ENCODE measurements around the gene PTTG2.
"Not testable (repeated sequence)": the region's sequence is repeated elsewhere in the genome, so short reads cannot be mapped to it uniquely, and the experiment has no call there.

PTTG2 gene

GRCh38 chr4:37960098-37960497 lies at the start of gene PTTG2:
Gene PTTG2, plus strand, starts transcription at chr4:37960398. Its CDS starts 37 bp downstream, at chr4:37960435.
- DNase-seq (ENCODE audit: low read depth in 2 of 2): no peak

DNA sequence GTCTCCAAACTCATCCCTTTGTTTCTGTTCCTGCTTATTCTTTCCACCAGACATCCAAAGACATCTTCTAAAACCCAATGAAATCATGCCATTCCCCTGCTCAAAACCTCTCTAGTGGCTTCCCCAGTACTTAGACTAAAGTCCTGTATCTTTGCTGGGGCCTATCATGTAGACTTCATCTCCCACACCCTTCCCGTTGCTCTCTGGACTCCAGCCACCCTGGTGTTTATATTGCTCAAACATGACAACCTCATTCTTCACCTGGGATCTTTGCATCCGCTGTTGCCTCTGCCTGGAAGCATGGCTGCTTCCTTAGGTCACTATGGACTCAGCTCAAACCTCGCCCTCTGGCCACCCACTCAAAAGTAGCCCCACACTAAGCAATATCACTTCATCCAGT lies 45.7 kb upstream of the PTTG2 start:
- DNase-seq (ENCODE audit: low read depth in 2 of 2): no peak

DNA sequence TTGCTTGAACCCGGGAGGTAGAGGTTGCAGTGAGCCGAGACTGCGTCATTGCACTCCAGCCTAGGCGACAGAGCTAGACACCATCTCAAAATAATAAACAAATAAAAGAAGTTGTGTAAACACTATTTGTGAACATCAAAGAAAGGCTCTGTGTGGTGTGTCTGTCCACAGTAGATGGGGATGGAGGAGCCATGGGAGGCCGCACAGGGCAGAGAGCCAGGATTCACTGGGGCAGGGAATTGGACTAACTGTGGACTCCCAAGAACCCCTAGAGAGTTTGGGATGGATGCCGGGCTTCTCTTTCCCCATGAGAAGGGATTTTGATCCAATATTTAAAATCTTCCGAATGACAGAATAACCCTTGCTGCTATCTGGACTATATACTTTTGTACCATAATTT lies 42.8 kb upstream of the PTTG2 start:
- no peak for DNase-seq (ENCODE audit: low read depth in 2 of 2)

GRCh38 chr4:37918653-37919052 lies 41.5 kb upstream of the PTTG2 start:
- DNase-seq (ENCODE audit: low read depth in 2 of 2): no peak

GRCh38 chr4:37922328-37922727 lies 37.9 kb upstream of the PTTG2 start:
- no peak for DNase-seq (ENCODE audit: low read depth in 2 of 2)

GRCh38 chr4:37923089-37923488 lies 37.1 kb upstream of the PTTG2 start:
- not testable (repeated sequence) for DNase-seq (ENCODE audit: low read depth in 2 of 2)

- no peak for DNase-seq (ENCODE audit: low read depth in 2 of 2)
Observed at GRCh38 chr4:37924946-37925345, 35.3 kb upstream of the PTTG2 start.

DNA sequence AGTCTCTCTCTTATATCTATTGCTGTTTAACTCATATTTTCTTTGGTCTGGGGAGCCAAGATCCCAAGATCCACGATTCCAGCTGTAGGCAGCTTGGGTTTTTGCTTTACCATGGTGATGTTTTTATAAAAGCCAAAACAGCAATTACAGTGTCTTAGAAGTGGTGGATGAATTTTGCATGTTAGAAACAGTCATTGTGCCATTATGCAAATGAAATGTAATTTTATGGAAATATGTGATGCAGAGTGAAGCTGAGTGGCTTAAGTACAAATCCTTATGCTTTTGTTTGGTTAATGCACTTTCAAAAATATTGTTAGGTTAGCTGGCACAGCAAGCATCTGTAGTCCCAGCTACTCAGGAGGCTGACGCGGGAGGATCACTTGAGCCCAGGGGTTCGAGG lies 32.8 kb upstream of the PTTG2 start:
- DNase-seq (ENCODE audit: low read depth in 2 of 2): no peak

- DNase-seq (ENCODE audit: low read depth in 2 of 2): no peak
Observed at GRCh38 chr4:37928426-37929416, 31.5 kb upstream of the PTTG2 start.

DNA sequence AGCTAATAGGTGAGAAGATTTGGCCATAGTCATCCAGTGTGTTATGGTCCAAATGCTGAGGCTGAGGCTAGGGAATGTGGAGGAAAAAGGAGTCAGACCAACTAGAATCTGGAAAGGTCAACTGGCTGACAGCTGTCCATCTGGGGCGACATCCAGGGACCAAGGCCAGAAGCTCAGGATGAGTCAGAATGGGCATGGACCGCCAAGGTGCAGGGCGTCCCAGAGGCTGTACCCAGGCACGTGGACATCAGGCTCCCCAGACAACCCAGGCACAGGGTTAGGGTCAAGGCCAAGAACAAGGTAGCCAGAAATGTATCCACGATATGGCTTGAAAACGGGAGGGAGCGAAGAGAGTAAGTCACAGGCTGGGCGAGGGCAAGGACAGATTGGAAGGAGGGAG lies 26.1 kb upstream of the PTTG2 start:
- DNase-seq (ENCODE audit: low read depth in 2 of 2): no peak

DNA sequence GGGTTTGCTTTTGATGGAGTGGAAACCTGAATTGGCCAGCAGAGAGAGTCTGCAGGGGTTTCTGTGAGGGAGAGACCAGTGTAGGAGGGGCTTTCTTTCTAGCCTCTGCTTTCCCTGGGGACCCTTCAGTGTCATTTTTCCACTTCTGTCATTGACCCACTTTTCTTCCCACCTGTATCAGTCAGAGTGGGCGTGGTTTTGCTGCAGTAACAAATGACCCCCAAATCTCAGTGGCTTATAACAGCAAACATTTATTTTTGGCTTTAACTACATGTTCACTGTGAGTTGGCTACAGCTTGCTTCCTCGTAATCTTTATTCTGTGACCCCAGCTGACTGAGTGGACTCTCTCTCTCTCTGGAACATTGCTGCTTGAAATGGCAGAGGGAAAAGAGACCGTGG lies 25.6 kb upstream of the PTTG2 start:
- no peak for DNase-seq (ENCODE audit: low read depth in 2 of 2)

- no peak for DNase-seq (ENCODE audit: low read depth in 2 of 2)
Observed at GRCh38 chr4:37935026-37935425, 25.2 kb upstream of the PTTG2 start.

GRCh38 chr4:37936889-37937498 lies 23.2 kb upstream of the PTTG2 start:
- DNase-seq (ENCODE audit: low read depth in 2 of 2): no peak

GRCh38 chr4:37938208-37938607 lies 22.0 kb upstream of the PTTG2 start:
- DNase-seq (ENCODE audit: low read depth in 2 of 2): no peak

DNA sequence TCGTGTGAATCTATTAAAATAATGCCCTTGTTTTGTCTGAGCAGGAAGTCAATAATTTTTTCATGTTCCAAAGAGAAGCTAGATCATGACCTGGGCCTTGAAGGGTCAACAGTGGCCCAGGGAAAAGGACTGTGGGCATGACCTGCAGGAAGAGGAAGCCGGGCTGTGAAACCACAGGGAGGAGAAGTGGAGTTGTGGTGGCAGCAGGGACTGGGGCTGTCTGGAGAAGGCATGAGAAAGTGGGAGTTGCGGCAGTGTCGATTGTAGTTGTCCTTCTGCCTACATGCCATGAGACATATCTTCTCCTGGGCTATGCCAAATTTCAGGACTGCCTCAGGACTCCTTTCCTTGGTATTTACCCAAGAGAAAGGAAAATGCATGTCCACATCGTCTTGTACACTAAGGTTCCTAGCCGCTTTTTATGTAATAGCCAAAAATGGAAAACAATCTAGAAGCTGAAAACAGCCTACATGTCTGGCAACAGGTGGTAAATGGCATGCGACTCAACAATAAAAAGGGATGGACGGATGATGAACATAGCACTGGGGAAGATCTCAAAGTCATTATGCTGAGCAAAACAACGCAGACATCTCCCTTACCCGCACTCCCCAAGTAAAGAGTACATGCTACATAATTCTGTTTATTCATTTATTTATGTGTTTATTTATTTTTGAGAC lies 13.6 kb upstream of the PTTG2 start:
- DNase-seq (ENCODE audit: low read depth in 2 of 2): no peak

DNA sequence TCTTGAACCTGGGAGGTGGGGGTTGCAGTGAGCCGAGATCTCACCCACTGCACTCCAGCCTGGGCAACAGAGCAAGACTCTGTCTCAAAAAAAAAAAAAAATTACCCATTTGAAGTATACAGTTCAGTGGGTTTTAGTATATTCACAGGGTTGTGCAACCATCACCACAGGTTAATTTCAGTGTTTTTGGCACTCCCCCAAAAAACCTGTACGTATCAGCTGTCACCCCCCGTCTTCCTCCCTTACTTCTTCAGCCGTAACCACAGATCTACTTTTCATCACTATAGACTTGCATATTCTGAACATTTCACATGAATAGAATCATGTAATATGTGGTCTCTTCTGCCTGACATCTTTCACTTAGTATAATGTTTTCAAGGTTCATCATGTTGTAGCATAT lies 11.7 kb upstream of the PTTG2 start:
- DNase-seq (ENCODE audit: low read depth in 2 of 2): no peak

- no peak for DNase-seq (ENCODE audit: low read depth in 2 of 2)
Observed at GRCh38 chr4:37949636-37950426, 10.4 kb upstream of the PTTG2 start.

GRCh38 chr4:37951461-37952352 lies 8.5 kb upstream of the PTTG2 start:
- no peak for DNase-seq (ENCODE audit: low read depth in 2 of 2)

DNA sequence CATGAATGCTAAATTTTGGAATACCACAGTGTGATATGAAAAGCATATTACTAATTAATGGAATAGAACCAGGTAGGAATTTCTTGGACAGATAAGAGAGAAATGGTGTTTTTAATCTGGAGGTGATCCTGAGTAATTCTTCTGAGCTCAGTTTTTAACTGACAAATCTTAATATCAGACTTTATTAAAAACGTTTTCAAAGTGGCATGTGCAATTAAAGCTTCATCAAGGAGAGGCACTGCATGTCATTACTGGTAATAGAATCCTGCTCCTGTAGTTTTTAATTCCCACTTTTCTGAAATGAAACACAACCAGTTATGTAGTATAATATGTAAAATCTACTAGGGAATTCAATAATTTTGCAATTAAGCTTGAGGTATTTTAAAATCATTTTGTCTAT lies 7.0 kb upstream of the PTTG2 start:
- no peak for DNase-seq (ENCODE audit: low read depth in 2 of 2)

DNA sequence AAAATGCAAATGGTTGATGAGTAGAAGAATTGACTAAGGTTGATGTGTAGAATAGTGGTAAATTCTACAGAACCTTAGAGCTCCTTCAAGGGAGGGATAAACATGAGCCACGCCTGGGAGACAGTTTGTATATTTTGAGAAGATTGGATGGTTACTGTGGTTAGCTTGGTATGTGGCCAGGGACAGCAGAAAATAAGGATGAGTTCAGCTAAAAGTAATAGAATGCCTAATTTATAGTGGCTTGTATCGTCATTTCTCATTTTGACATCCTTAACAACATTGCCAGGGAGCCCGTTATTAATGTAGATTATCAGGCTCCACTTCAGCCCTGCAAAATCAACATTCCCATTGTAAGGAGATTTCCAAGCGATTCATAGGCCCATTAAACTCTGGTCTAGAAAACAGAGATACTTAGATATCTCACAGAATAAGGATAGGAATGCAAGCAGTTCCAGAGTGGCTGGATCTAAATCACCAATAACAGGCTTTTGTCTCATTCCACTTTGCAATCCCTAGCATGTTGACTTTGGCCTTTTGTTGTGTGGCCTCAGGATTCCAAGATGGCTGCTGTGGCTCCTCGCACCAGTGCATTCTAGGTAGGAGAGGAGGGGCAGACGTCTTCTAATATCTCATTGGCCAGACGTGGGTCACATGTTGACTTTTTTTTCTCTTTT lies 6.4 kb upstream of the PTTG2 start:
- DNase-seq (ENCODE audit: low read depth in 2 of 2): no peak
